ENCODE data around the gene ABCD4.
A peak's percentile ranks its signal among the peaks of the same experiment; 100 is the strongest.

Gene ABCD4

GRCh38 chr14:74261288-74261687, 41.4 kb downstream of the ABCD4 start:
- H3K9me3 ChIP-seq (ENCODE audit: control insufficient read depth in 1 of 2, low read length in 2 of 2) = no peaks in the 10 kb centered on the region
- no peaks in the 10 kb centered on the region for H3K36me3 ChIP-seq (ENCODE audit: control insufficient read depth in 1 of 2, insufficient read depth in 2 of 2, low read length in 2 of 2)
- H3K4me1 ChIP-seq (ENCODE audit: control insufficient read depth in 1 of 2, insufficient read depth in 2 of 2, low read length in 2 of 2) = peaks cover 4 to 8% of the 10 kb centered on the region in 2 donors
- no peak overlapping the region for H3K9ac ChIP-seq (ENCODE audit: low read depth in 1 of 2, low read length in 2 of 2)
- no peak overlapping the region for H3K4me3 ChIP-seq (ENCODE audit: low read depth in 1 of 2, low read length in 2 of 2)
- H3K27ac ChIP-seq (ENCODE audit: low read depth, low read length) = no peak overlapping the region
- peaks cover 12 to 16% of the 10 kb centered on the region in 2 donors for H3K27me3 ChIP-seq (ENCODE audit: control insufficient read depth in 1 of 2, insufficient read depth in 2 of 2, low read length in 2 of 2)

- peaks cover 4 to 8% of the 10 kb centered on the region in 2 donors for H3K4me1 ChIP-seq (ENCODE audit: control insufficient read depth in 1 of 2, insufficient read depth in 2 of 2, low read length in 2 of 2)
- no peak overlapping the region for H3K4me3 ChIP-seq (ENCODE audit: low read depth in 1 of 2, low read length in 2 of 2)
- H3K27ac ChIP-seq (ENCODE audit: low read depth, low read length) = no peak overlapping the region
Observed at GRCh38 chr14:74260525-74261233, 42.1 kb downstream of the ABCD4 start.

GRCh38 chr14:74259513-74259912, 43.2 kb downstream of the ABCD4 start:
- H3K27me3 ChIP-seq (ENCODE audit: control insufficient read depth in 1 of 2, insufficient read depth in 2 of 2, low read length in 2 of 2) = peaks cover 12 to 16% of the 10 kb centered on the region in 2 donors
- no peak overlapping the region for H3K27ac ChIP-seq (ENCODE audit: low read depth, low read length)
- H3K4me3 ChIP-seq (ENCODE audit: low read depth in 1 of 2, low read length in 2 of 2) = no peak overlapping the region
- H3K9me3 ChIP-seq (ENCODE audit: control insufficient read depth in 1 of 2, low read length in 2 of 2) = no peaks in the 10 kb centered on the region
- H3K4me1 ChIP-seq (ENCODE audit: control insufficient read depth in 1 of 2, insufficient read depth in 2 of 2, low read length in 2 of 2) = peaks cover 4 to 8% of the 10 kb centered on the region in 2 donors
- no peak overlapping the region for H3K9ac ChIP-seq (ENCODE audit: low read depth in 1 of 2, low read length in 2 of 2)
- H3K36me3 ChIP-seq (ENCODE audit: control insufficient read depth in 1 of 2, insufficient read depth in 2 of 2, low read length in 2 of 2) = no peaks in the 10 kb centered on the region

More at GRCh38 chr14:74260525-74261233, 42.1 kb downstream of the ABCD4 start:
- H3K27me3 ChIP-seq (ENCODE audit: control insufficient read depth in 1 of 2, insufficient read depth in 2 of 2, low read length in 2 of 2) = peaks cover 12 to 16% of the 10 kb centered on the region in 2 donors
- H3K9ac ChIP-seq (ENCODE audit: low read depth in 1 of 2, low read length in 2 of 2) = no peak overlapping the region
- H3K36me3 ChIP-seq (ENCODE audit: control insufficient read depth in 1 of 2, insufficient read depth in 2 of 2, low read length in 2 of 2) = no peaks in the 10 kb centered on the region
- no peaks in the 10 kb centered on the region for H3K9me3 ChIP-seq (ENCODE audit: control insufficient read depth in 1 of 2, low read length in 2 of 2)

DNA sequence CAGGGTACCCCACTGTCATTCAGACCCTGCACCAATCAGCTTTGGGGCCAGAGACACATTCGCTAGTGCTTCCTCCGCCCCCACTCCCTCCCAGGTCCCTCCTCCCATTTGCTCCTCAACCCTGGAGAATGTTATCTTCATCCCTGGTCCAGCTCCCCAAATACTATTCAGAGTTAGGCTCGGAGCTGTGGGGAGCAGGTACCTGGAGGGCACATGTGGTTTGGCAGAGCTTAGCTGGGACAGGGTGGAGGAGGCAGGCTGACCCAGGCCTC, 44.0 kb downstream of the ABCD4 start:
- no peaks in the 10 kb centered on the region for H3K9me3 ChIP-seq (ENCODE audit: control insufficient read depth in 1 of 2, low read length in 2 of 2)
- peaks cover 12 to 16% of the 10 kb centered on the region in 2 donors for H3K27me3 ChIP-seq (ENCODE audit: control insufficient read depth in 1 of 2, insufficient read depth in 2 of 2, low read length in 2 of 2)
- peaks cover 4 to 8% of the 10 kb centered on the region in 2 donors for H3K4me1 ChIP-seq (ENCODE audit: control insufficient read depth in 1 of 2, insufficient read depth in 2 of 2, low read length in 2 of 2)
- no peak overlapping the region for H3K4me3 ChIP-seq (ENCODE audit: low read depth in 1 of 2, low read length in 2 of 2)
- H3K9ac ChIP-seq (ENCODE audit: low read depth in 1 of 2, low read length in 2 of 2) = no peak overlapping the region
- no peaks in the 10 kb centered on the region for H3K36me3 ChIP-seq (ENCODE audit: control insufficient read depth in 1 of 2, insufficient read depth in 2 of 2, low read length in 2 of 2)
- no peak overlapping the region for H3K27ac ChIP-seq (ENCODE audit: low read depth, low read length)

- Histone ChIP-seq H3K27me3 (ENCODE audit: control insufficient read depth in 1 of 2, insufficient read depth in 2 of 2, low read length in 2 of 2) (peaks cover 12 to 16% of the 10 kb centered on the region in 2 donors), H3K9ac (ENCODE audit: low read depth in 1 of 2, low read length in 2 of 2) (peak overlapping the region in 1 of 2 donors; percentile 33), H3K36me3 (ENCODE audit: control insufficient read depth in 1 of 2, insufficient read depth in 2 of 2, low read length in 2 of 2) (no peaks in the 10 kb centered on the region), H3K27ac (ENCODE audit: low read depth, low read length) (no peak overlapping the region), H3K9me3 (ENCODE audit: control insufficient read depth in 1 of 2, low read length in 2 of 2) (no peaks in the 10 kb centered on the region), H3K4me1 (ENCODE audit: control insufficient read depth in 1 of 2, insufficient read depth in 2 of 2, low read length in 2 of 2) (peaks cover 4 to 8% of the 10 kb centered on the region in 2 donors), H3K4me3 (ENCODE audit: low read depth in 1 of 2, low read length in 2 of 2) (peak overlapping the region; percentile 61 to 73)
Observed at GRCh38 chr14:74257941-74258763, 44.6 kb downstream of the ABCD4 start.

- H3K27me3 ChIP-seq (ENCODE audit: control insufficient read depth in 1 of 2, insufficient read depth in 2 of 2, low read length in 2 of 2) = peaks cover 12 to 16% of the 10 kb centered on the region in 2 donors
- H3K27ac ChIP-seq (ENCODE audit: low read depth, low read length) = no peak overlapping the region
- no peaks in the 10 kb centered on the region for H3K9me3 ChIP-seq (ENCODE audit: control insufficient read depth in 1 of 2, low read length in 2 of 2)
- H3K9ac ChIP-seq (ENCODE audit: low read depth in 1 of 2, low read length in 2 of 2) = peak overlapping the region; percentile 2 to 33
- peaks cover 4 to 8% of the 10 kb centered on the region in 2 donors for H3K4me1 ChIP-seq (ENCODE audit: control insufficient read depth in 1 of 2, insufficient read depth in 2 of 2, low read length in 2 of 2)
- peak overlapping the region; percentile 61 to 73 for H3K4me3 ChIP-seq (ENCODE audit: low read depth in 1 of 2, low read length in 2 of 2)
- no peaks in the 10 kb centered on the region for H3K36me3 ChIP-seq (ENCODE audit: control insufficient read depth in 1 of 2, insufficient read depth in 2 of 2, low read length in 2 of 2)
Observed at GRCh38 chr14:74257078-74257940, 45.4 kb downstream of the ABCD4 start.

- Histone ChIP-seq H3K9ac (ENCODE audit: low read depth in 1 of 2, low read length in 2 of 2) (no peak overlapping the region), H3K4me3 (ENCODE audit: low read depth in 1 of 2, low read length in 2 of 2) (no peak overlapping the region), H3K27me3 (ENCODE audit: control insufficient read depth in 1 of 2, insufficient read depth in 2 of 2, low read length in 2 of 2) (peaks cover 16% of the 10 kb centered on the region in 2 donors), H3K4me1 (ENCODE audit: control insufficient read depth in 1 of 2, insufficient read depth in 2 of 2, low read length in 2 of 2) (peaks cover 4 to 8% of the 10 kb centered on the region in 2 donors), H3K36me3 (ENCODE audit: control insufficient read depth in 1 of 2, insufficient read depth in 2 of 2, low read length in 2 of 2) (no peaks in the 10 kb centered on the region), H3K9me3 (ENCODE audit: control insufficient read depth in 1 of 2, low read length in 2 of 2) (no peaks in the 10 kb centered on the region), H3K27ac (ENCODE audit: low read depth, low read length) (no peak overlapping the region)
Observed at GRCh38 chr14:74255281-74255680, 47.5 kb downstream of the ABCD4 start.

GRCh38 chr14:74249433-74250375, 53.0 kb downstream of the ABCD4 start:
- Histone ChIP-seq H3K27me3 (ENCODE audit: control insufficient read depth in 1 of 2, insufficient read depth in 2 of 2, low read length in 2 of 2) (peaks cover 27 to 32% of the 10 kb centered on the region in 2 donors), H3K36me3 (ENCODE audit: control insufficient read depth in 1 of 2, insufficient read depth in 2 of 2, low read length in 2 of 2) (no peaks in the 10 kb centered on the region), H3K4me3 (ENCODE audit: low read depth in 1 of 2, low read length in 2 of 2) (no peak overlapping the region)

DNA sequence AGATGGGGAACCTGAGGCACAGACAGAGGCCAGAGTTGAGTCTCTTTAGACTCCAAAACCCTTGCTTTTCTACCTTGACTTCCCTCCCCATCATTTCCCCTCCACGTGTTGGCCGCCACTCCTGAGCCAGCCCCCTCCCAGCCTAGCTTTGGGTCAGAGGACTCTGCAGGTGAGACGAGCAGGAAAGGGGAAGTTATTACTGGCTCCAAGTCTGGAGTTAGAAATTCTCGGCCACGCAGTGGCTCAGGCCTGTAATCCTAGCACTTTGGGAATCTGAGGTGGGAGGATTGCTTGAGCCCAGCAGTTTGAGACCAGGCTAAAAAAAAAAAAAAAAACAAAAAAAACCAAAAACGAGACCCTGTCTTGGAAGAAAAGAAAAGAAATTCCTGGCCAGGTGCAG, 54.7 kb downstream of the ABCD4 start:
- Histone ChIP-seq H3K4me1 (ENCODE audit: control insufficient read depth in 1 of 2, insufficient read depth in 2 of 2, low read length in 2 of 2) (no peaks in the 10 kb centered on the region), H3K4me3 (ENCODE audit: low read depth in 1 of 2, low read length in 2 of 2) (no peak overlapping the region), H3K9ac (ENCODE audit: low read depth in 1 of 2, low read length in 2 of 2) (no peak overlapping the region), H3K27me3 (ENCODE audit: control insufficient read depth in 1 of 2, insufficient read depth in 2 of 2, low read length in 2 of 2) (peaks cover 39 to 48% of the 10 kb centered on the region in 2 donors), H3K9me3 (ENCODE audit: control insufficient read depth in 1 of 2, low read length in 2 of 2) (no peaks in the 10 kb centered on the region), H3K27ac (ENCODE audit: low read depth, low read length) (no peak overlapping the region), H3K36me3 (ENCODE audit: control insufficient read depth in 1 of 2, insufficient read depth in 2 of 2, low read length in 2 of 2) (no peaks in the 10 kb centered on the region)

More at GRCh38 chr14:74249433-74250375, 53.0 kb downstream of the ABCD4 start:
- Histone ChIP-seq H3K4me1 (ENCODE audit: control insufficient read depth in 1 of 2, insufficient read depth in 2 of 2, low read length in 2 of 2) (no peaks in the 10 kb centered on the region), H3K27ac (ENCODE audit: low read depth, low read length) (no peak overlapping the region), H3K9me3 (ENCODE audit: control insufficient read depth in 1 of 2, low read length in 2 of 2) (no peaks in the 10 kb centered on the region), H3K9ac (ENCODE audit: low read depth in 1 of 2, low read length in 2 of 2) (no peak overlapping the region)

Data from duodenal mucosa (tissue), 2 donors.